AG09309 (cell line): Measurements from ENCODE around the gene DNAJC4.

Source experiments
- DNase-seq: peaks from one replicate; pipeline ENCODE4 v3.0.0-alpha.2; 2010; ENCODE audit warnings: low read depth
- H3K4me3 ChIP-seq: 2 replicates; pipeline ENCODE4 v1.5.1; 2011; ENCODE audit warnings: mild to moderate bottlenecking, low read depth, low read length, moderate library complexity; ENCODE audit not compliant: control insufficient read depth
- TF ChIP-seq, protein P1 (sequence below): IDR thresholded peaks from 2 replicates; pipeline ENCODE4 v1.5.1; 2011; ENCODE audit warnings: mild to moderate bottlenecking, low read depth, low read length, inconsistent platforms; ENCODE audit not compliant: insufficient read depth, control insufficient read depth; ENCODE audit errors: missing control alignments

The DNAJC4 gene

DNA sequence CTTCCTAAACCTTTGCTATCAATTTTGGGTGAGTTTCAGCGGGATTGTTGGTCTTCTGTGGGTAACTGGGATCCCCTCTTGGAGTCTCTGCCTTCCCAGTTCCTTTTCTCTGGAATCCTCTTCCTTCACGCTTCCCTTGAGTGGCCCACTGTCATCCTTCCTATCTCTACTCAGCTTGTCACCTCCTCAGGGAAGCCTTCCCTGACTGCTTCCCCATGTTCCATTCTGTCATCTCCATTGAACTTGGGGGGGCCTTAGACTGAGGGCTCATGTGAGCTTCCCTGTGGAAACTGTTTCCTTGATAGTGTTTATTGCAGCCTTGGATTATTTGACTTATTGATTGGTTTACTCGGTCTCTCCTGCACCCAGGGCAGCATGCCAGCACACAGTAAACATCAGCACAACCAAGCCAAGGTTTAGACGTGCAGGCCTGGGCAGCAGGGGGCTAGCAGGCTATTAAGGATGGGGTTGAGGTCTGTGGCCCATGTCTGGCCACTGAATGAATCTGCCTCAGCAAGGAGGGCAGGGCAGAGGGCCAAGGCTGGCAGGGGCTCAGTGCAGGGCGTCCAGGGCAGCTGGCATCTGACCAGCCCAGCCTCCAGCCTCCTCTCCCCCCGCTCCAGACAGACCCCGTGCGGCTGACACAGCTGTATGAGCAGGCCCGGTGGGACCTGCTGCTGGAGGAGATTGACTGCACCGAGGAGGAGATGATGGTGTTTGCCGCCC, 11.6 kb upstream of the DNAJC4 start:
- no peak overlapping the region for H3K4me3 ChIP-seq
- TF ChIP-seq, protein P1, sequence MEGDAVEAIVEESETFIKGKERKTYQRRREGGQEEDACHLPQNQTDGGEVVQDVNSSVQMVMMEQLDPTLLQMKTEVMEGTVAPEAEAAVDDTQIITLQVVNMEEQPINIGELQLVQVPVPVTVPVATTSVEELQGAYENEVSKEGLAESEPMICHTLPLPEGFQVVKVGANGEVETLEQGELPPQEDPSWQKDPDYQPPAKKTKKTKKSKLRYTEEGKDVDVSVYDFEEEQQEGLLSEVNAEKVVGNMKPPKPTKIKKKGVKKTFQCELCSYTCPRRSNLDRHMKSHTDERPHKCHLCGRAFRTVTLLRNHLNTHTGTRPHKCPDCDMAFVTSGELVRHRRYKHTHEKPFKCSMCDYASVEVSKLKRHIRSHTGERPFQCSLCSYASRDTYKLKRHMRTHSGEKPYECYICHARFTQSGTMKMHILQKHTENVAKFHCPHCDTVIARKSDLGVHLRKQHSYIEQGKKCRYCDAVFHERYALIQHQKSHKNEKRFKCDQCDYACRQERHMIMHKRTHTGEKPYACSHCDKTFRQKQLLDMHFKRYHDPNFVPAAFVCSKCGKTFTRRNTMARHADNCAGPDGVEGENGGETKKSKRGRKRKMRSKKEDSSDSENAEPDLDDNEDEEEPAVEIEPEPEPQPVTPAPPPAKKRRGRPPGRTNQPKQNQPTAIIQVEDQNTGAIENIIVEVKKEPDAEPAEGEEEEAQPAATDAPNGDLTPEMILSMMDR = no peak
- DNase-seq = no peak

DNA sequence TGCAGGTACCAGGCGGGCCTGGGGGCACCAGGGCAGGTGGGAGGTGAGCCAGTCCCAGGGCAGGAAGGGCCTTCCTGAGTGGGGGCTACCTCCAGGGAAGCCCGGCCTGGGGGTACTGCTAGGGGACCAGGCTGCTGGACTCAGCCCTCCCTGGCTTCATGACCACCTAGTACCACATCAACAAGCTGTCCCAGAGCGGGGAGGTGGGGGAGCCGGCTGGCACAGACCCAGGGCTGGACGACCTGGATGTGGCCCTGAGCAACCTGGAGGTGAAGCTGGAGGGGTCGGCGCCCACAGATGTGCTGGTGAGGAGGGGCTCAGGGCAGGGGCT, 11.0 kb upstream of the DNAJC4 start:
- H3K4me3 ChIP-seq = no peak overlapping the region
- TF ChIP-seq, protein P1 = no peak
- DNase-seq = no peak

DNA sequence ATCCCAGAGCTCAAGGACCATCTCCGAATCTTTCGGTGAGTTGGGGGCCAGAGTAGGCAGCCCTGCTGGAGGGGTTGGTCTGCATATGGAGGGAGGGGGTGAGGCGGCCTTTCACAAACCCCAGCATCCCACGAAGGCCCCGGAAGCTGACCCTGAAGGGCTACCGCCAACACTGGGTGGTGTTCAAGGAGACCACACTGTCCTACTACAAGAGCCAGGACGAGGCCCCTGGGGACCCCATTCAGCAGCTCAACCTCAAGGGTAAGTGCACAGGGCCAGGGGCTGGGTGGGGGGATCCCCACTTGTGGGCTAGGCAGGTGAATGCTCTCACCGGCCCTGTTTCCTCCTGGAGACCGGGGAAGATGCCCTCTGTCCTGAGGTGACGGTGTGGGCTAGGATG, 10.6 kb upstream of the DNAJC4 start:
- DNase-seq = no peak
- TF ChIP-seq, protein P1 = no peak
- H3K4me3 ChIP-seq = no peak overlapping the region

DNA sequence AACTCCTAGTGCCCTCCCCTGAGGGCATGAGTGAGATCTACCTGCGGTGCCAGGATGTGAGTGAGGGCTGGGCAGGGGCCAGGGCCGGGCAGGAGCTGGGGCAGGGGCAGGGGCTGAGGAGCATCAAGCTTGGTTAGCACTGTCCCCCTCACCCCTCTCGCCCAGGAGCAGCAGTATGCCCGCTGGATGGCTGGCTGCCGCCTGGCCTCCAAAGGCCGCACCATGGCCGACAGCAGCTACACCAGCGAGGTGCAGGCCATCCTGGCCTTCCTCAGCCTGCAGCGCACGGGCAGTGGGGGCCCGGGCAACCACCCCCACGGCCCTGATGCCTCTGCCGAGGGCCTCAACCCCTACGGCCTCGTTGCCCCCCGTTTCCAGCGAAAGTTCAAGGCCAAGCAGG, 10.1 kb upstream of the DNAJC4 start:
- TF ChIP-seq, protein P1 = no peak
- no peak overlapping the region for H3K4me3 ChIP-seq
- no peak for DNase-seq

DNA sequence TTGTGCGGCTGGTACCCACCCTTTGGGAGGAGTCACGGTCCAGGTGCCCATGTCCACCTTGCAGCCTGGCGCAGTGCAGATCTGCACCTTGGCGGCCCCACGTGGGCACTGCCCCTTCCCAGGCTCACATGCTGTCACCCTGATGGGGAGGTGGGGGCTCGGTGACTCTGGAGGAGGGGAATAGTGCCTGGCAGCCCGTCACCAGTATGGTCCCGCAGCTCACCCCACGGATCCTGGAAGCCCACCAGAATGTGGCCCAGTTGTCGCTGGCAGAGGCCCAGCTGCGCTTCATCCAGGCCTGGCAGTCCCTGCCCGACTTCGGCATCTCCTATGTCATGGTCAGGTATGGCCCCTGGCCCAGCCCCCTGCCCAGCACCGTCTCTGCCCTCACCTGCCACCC, 9.6 kb upstream of the DNAJC4 start:
- no peak overlapping the region for H3K4me3 ChIP-seq
- DNase-seq = no peak
- TF ChIP-seq, protein P1 = no peak

DNA sequence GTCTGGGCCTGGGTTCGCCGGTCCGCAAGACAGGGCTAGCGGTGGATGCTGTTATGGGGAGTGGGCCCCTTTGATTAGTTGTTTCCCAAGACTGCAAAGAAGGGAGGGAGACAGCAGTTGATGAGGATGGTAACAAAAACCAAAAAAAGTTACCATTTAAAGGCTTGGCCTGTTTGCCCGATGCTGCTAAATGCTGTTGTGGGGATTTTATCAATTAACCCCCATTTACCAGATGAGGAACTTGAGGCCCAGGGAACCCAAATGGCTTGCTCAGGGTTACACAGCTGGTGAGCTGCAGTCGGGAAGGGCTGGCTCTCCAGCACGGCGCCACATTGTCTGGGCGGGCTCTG, 7.7 kb upstream of the DNAJC4 start:
- H3K4me3 ChIP-seq = no peak overlapping the region
- no peak for DNase-seq

More for the DNA sequence above, 7.7 kb upstream of the DNAJC4 start:
- TF ChIP-seq, protein P1 = no peak
